NCI-H2227 treated with DMSO at 0.1 percent for 48 hours (cell line): ENCODE results near the gene INO80C.

ENCODE experiments used
- DNase-seq: peaks from one replicate; lab custom pipeline; 2025; lab: John Stamatoyannopoulos, UW

The INO80C gene, protein sequence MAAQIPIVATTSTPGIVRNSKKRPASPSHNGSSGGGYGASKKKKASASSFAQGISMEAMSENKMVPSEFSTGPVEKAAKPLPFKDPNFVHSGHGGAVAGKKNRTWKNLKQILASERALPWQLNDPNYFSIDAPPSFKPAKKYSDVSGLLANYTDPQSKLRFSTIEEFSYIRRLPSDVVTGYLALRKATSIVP

DNA sequence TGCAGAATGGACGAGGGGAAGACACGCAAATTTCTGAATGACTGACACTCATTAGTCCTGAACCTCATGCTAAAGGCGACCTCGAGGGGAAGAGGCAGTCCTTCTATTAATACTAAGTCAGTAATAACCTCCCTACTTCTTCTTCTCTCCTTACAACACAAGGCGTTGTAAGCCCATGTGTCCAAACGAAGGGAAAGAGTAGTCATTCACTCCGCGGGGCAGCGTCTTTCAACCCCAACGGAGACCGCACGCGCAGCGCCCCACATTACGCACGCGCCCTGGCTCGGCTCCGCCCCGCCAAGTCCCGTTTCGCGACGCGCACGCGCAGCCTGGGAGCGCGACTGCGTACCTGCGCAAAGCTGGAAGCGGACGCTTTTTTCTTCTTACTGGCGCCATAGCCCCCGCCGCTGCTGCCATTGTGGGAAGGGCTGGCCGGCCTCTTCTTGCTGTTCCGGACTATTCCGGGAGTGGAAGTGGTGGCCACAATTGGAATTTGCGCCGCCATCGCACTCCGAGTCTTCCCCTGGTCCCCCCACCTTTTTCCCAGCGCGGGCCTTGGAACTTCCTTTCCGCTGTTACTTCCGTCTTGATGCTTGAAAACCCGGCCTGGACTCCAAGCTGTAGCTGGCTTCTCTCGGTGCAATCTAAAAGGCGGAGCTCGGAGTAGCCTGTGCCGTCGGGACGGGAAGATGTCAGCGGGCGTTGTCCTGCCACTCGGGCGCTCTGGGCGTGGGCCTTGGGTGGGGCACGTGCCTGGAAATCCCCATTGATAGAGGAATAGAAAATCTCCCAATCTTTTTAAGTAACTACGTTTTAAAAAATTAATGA, at the start of gene INO80C:
INO80C (minus strand) TSS at position 591 of the 828 bp plus-strand sequence; CDS start at position 505, 86 bp downstream.
- DNase-seq, result peak; percentile 99

DNA sequence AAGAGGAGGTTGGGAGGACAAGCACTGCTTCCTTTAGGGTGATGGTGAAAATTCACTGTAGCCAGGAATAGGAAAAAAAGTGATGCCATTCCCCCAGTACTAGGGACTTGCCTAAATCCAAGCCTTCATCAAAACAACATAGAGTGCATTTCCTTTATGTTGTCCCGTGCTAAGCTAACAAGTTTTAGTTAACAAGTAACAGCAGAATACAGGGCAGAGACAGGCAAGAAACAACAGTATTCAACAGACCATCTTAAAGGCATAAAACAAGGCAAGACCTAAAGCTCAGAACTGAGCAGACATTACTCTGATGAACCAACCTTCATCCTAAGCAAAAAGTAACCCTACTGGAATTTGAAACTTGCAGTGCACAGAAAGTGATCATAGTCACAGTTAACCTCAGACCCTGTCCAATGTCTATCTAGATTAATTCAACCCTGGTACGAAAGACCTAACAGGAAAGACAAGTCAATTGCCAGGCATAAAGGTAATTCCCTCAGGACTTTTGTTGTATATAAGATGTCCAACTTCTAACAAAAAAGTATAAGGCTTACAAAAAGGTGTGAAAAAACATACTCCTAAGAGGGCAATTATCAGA, 49.3 kb upstream of the INO80C start:
- DNase-seq, result no peak

DNA sequence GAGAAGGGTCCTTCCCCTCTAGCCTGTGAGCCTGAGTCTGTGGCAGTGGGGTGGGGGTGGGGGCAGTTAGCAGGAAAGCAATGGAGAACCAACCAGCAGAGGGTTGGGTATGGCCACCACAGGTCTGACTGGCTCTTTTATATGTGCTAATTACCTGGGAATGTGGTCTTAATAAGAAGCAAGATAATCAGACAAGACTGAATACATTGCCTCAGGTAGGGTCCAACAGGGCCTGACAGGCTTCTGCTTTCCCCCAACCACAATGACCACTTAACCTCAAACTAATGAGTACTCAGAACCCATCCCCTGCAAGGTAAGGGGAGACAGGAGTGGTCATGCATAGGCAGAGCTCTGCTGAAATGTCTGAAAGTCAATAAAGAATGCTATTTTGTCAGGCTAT, 44.6 kb upstream of the INO80C start:
- no peak for DNase-seq

DNA sequence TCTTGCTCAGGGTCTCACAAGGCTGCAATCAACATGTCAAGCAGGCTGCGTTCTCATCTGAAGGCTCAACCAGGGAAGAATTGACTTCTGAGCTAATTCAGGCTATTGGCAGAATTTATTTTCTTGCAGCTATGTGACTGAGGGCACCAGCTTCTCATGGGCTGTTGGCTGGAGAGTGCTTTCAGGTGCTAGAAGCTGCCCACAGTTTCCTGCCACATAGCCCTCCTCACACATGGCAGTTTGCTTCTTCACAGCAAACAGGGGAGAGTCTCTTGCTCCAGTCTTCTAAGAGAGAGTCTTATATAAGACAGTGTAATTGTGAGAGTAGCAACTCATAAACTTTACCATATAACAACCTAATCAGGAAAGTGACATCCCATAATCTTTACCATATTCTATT, 37.5 kb upstream of the INO80C start:
- no peak for DNase-seq

DNA sequence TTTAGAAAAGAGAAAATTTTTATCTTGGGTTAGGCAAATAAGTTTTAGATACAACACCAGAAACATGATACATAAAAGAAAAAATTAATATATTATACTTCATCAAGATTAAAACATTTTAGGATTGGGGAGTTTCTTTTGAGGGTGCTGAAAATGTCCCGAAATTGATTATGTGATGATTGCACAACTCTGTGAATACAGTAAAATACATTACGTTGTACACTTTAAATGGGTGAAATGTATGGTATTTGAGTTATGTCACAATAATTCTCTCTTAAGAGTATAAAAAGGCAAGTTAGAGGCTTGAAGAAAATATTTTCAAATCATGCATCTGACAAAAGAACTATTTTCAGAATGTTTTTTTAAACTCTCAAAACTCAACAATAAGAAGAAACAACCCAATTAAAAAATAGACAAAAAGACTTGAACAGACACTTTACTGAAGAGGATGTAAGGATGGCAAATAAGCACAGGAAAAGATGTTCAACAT, 36.2 kb upstream of the INO80C start:
- no peak for DNase-seq

DNA sequence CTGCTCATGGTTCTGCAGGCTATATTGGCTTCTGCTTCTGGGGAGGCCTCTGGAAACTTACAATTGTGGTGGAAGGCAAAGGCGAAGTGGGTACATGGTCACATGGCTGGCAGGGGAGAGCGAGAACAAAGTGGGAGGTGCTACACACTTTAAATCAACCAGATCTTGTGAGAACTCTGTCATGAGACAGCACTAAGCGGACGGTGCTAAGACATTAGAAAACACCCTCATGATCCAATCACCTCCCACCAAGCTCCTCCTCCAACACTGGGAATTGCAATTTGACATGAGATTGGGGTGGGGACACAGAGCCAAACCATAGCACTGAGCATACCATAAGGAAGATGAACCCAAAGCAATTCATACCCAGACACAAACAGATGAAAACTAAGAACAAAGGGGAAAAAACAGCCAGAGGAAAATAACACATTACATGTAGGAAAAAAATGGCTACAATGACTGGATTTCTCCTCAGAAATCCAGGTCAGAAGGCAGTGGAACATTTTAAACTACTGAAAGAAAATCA, 31.1 kb upstream of the INO80C start:
- no peak for DNase-seq

DNA sequence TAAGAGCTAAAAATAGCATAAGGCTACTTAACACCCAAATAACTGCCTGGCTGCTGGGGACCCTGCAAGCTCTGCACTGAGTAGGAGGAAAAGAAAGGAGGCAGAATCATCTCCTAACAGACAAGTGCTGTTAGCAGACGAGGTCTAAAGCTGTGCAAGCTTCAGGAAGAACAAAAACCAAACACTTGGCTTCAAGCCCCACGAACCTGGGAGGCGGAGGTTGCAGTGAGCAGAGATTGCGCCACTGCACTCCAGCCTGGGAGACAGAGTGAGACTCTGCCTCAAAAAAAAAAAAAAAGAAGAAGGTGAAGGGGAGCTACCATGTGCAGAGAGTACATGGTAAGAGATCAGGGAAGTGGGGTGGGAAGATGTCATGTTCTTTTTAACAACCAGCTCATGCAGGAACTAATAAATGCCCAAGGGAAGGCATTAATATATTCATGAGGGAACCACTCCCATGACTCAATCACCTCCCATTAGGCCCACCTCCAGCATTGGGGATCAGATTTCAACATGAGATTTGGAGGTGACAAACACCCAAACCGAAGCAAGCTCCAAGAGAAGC, 28.8 kb upstream of the INO80C start:
- DNase-seq, result peak; percentile 12

DNA sequence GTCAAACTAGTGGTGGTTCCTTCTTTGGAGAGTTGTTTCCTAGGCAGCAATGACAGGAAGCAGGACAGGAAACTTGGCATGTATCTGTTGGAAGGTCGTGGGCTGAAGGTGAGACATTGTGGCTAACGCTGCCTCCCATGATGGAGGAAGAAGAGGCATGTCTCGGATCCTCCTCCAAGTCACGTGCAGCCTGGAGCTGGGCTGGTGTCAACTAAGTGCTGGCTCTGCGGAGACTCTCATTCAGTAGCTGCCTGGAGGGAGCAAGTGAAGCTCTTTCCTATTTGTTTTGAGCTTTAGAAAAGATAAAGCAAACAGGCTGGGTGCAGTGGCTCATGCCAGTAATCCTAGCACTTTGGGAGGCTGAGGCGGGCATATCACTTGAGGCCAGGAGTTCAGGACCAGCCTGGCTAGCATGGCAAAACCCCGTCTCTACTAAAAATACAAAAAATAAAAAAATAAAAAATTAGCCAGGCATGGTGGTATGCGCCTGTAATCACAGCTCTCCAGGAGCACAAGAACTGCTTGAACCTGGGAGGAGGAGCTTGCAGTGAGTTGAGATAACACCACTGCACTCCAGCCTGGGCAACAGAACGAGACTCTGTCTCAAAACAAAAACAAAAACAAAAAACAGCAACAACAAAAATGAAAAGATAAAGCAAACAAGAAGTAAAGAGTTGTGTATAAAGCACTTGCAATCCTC, 28.2 kb upstream of the INO80C start:
- DNase-seq, result no peak

DNA sequence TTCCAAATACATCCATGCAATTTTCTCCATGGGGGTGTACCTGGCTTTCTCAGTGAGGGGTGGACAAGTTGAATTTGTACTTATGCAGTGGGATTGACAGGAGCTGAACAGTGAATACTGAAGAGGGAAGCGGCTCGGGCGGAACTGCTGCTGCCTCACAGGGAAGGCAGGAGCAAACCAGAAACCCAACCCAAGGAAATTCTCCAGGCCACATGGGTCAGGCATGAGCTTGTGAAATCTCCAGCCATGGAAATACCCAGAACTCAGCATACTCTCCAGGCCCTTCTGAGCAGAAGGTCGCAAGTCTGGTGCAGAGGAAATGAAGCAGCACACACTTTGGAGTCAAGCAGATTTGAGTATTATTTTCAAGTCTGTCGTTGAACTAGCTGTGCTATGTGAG, 26.5 kb upstream of the INO80C start:
- peak; percentile 76 for DNase-seq

DNA sequence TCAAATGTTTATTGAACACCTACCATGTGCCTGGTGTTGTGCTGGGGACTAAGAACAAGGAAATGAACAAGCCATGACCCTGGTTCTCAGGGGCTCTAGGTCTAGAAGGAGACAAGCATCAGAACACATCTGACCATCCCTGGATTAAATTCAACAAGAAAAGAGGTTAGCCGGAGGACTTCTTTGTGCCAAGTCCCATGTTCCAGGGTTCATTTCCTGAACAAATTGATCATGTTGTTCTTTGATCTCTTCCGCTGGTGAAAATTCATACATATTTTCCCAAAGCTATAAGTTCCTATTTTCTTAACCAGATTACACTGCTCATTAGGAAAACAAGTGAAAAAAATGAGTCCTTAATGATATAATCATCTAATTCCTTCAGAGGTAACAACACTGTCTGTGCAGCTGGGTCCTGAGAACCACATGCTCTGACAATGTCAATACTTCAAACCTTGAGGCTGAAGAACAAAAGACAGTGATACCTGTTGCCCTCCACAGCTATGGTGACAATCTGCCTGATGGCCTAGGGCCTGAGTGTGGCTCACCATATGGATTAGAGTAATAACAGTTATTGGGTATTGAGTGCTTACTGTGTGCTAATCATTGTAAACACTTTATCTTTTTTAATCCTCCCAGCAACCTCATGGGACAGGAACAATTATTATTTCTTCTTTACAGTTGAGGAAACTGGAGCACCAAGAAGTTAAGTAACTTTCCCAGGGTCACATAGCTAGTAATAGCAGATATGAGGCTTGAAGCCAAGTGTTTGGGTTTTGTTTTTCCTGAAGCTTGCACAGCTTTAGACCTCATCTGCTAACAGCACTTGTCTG, 24.6 kb upstream of the INO80C start:
- DNase-seq, result no peak

DNA sequence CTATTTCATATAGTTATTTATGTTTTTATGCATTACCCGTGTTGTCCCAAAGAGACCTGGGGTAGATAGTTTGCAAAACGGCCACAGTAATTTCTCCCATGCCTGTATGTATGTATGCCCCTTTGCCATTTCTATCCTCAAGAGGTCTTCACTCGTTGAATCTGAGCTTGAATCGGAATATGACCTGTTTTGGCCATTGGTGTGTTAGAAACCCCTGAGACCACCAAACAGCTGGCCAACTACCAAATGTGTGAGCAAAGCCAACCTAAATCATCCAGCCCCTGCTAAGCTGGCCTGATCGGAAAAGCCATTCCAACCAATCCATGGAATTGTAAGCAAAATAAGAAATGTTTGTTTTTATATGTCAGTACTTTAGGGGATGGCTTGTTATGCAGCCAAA, 23.4 kb upstream of the INO80C start:
- no peak for DNase-seq

DNA sequence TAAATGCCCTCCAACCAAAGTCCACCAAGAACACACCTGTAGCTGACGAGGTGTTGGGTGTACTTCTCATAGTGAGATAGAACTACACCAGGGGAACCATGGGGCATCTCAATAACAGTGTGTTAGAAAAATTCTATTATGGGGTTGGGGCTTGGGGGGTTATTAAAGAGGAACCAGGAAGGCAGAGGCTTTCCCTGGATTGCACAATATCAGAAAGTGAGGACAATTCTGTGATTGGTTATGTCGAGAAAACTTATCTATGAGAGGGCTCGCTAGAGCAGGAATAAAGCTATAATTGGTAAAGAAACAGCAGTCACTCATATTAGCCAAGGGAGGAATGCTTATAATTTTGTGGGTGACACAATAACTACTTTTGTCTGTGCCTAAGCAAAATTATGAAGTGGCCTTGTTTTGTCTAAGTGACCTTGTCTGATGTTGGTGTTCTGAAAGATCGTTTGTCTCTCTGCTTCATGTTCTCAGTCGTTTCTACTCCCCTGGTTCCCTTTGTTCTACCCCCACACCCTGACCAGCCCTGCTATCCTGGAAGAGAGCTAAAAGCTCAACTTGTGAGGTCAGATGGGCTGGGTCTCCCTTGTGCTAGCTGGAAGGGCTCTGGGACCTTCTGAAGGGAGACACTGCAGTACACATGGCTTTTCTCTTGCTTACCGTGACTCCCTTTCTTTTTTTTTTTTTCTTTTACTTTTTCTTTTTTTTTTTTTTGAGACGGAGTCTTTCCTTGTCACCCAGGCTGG, 21.6 kb upstream of the INO80C start:
- no peak for DNase-seq

DNA sequence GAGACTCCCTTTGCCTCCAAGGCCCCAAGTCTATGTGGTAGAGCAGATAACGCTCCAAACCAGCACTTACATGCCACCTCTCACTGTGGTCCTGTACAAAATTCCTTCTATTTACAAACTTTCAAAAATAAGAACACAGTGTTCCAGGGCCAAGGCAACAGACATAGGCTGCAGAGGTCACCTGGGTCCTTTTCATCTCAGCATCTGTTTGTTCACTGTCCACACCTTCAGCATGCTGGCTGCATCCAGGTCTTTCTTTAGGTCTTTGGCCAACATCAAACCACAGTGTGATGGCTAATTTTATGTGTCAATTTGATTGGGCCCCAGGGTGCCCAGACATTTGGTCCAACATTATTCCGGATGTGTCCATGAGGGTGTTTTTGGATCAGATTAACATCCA, 20.0 kb upstream of the INO80C start:
- no peak for DNase-seq

DNA sequence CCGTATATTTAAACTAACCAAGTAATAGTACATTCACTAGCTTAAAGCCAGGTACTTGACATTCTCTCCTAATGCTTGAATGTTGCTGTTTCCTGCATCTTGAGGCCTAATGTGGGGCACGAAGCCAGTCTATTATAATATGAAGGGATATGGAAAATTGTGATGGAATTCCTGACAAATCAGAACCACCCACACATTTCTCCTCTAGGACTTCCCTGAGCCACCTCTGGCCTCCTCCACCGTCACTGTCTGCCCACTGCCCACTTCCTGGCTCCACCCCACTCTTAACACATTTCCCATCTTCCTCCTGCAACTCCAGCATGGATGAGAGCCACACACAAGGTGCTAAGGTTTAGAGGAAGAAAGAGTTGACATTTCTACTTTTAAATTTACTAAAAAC, 19.0 kb upstream of the INO80C start:
- no peak for DNase-seq

DNA sequence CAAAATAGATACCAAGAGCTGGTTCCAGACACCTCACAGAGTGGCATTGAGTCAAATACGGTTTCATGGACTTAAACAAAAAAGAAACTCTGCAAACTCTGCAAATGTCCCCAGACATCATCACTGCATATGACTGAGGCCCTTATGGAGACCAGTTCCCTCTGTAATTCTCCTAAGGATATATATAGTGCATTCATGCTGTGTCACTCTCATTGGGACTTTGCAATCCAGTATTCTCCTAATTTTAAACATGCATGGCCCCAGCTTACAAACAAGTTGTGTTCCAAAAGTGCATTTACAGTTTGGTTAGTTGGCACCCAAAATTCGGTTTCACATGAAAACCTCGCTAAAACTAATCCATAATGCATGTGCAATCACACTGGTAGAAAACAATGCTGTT, 18.6 kb upstream of the INO80C start:
- DNase-seq, result no peak

DNA sequence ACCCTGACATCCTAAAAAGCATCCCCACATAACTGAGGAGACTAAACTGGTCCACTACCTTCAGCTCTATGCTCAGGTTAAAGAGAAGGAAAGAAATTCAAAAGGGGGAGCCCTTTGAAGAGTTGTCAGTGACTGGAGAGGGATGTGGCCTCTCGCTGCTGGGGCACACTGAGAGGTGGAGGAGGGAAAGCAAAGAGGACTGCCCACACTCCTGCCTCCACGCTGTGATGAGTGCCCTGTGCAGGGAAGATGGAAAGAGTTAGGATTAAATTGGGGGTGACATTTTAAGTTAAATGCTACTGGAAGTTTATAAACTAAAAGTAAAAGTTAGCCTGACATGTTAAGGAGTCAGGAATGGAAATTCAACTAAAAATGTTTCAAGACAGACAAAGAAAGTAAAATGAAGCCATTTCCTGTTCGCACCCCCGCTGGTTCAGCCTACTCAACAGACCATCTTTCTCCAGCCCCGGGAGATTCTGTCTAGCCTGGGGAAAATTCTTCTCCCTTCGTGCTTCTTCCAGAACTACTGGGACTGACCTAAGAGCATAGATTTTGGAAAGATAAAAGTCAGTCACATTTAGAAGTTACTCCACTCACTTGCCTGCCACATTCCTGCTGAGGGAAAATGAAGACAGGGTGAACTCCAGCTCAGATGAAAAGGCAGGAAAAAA, 17.8 kb upstream of the INO80C start:
- no peak for DNase-seq

DNA sequence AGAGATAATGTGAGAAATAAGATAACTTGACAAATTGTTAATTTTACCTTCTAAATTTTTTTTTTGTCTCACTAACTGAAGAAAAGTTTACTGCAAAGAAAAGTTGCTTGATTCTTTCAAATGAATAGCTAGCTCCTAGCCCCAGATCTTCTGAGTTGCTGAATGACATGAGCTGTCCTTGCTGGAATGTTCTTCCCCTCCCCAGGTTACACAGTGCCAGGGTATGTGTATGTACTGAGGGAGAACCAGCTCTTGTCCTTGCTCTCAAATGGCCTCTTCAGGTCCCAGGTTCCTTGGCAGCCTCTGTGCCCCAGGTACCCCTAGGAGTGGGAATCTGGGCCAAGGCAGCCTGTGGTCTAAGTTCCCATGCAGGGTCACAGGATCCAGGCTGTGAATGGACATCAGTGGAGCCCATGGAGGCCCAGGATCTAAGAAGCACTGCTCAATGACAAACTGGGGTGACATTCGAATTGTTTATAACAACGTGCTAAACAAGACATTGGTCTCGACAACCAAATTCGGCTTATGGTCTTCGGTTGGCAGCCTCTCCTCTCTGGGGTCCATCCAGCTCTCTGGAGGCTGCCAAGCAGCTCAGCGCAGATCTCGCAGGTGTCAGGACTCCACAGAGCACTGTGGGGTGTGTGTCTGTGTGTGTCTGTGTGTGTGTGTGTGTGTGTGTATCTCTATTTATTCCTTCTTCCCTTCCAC, 17.1 kb upstream of the INO80C start:
- DNase-seq, result no peak

DNA sequence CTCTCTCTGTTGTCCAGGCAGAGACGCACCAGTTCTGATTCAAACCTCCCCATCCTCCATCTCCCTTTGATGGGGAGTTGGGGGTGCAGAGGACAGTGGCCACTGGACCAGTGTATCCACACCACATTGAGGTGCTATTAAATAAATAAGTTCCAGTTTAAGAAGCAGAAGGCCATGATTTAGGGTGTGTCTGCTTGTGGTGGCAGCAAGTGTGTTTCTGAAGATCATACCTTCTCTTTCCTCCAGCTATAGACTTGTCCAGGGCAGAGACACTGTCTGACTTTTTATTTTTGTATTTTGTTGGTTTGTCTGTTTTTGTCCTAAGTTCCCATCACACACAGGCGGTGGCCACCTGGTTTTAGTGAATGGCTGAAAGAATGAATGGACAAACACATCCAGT, 16.5 kb upstream of the INO80C start:
- DNase-seq, result no peak
